SJCRH30 (cell line): ENCODE results near the gene BICDL2. TPM values are rescaled to one million over a fixed set of nuclear protein-coding genes. Genes with fewer than 3 reads are reported as not detected.
A peak's percentile ranks its signal among the peaks of the same experiment; 100 is the strongest.

Experiments
- DNase-seq, 2 experiments: peaks; one replicate each; pipeline ENCODE4 v3.0.0-alpha.2; 2015 to 2020
- H3K27ac ChIP-seq: fragments of 250-450 bp; sonication (Bioruptor Pico); 2 replicates; pipeline ENCODE4 v1.5.1; 2020; ENCODE audit warnings: mild to moderate bottlenecking, moderate library complexity
- H3K27me3 ChIP-seq: fragments of 250-450 bp; sonication (Bioruptor Pico); 2 replicates; pipeline ENCODE4 v1.5.1; 2020; ENCODE audit warnings: mild to moderate bottlenecking, moderate library complexity
- H3K36me3 ChIP-seq: fragments of 250-450 bp; sonication (Bioruptor Pico); 2 replicates; pipeline ENCODE4 v1.5.1; 2020; ENCODE audit warnings: mild to moderate bottlenecking, moderate library complexity
- H3K4me1 ChIP-seq: fragments of 250-450 bp; sonication (Bioruptor Pico); 2 replicates; pipeline ENCODE4 v1.5.1; 2020; ENCODE audit warnings: mild to moderate bottlenecking, moderate library complexity
- H3K4me3 ChIP-seq: fragments of 250-450 bp; sonication (Bioruptor Pico); 2 replicates; pipeline ENCODE4 v1.5.1; 2020; ENCODE audit warnings: mild to moderate bottlenecking, moderate library complexity
- H3K9me3 ChIP-seq: fragments of 250-450 bp; sonication (Bioruptor Pico); replicated peaks from 2 replicates; pipeline ENCODE4 v1.5.1; 2020; ENCODE audit warnings: mild to moderate bottlenecking, moderate library complexity
- total RNA-seq: library from RNA; depleted of rRNA; stranded (reverse); fragments of >200 nt; shearing (Covaris generic); gene quantifications from 2 replicates; pipeline ENCODE4 v1.2.3, GENCODE V29; 2014

BICDL2 gene
- total RNA-seq, 1 experiment from 2014 or later, result not detected

DNA sequence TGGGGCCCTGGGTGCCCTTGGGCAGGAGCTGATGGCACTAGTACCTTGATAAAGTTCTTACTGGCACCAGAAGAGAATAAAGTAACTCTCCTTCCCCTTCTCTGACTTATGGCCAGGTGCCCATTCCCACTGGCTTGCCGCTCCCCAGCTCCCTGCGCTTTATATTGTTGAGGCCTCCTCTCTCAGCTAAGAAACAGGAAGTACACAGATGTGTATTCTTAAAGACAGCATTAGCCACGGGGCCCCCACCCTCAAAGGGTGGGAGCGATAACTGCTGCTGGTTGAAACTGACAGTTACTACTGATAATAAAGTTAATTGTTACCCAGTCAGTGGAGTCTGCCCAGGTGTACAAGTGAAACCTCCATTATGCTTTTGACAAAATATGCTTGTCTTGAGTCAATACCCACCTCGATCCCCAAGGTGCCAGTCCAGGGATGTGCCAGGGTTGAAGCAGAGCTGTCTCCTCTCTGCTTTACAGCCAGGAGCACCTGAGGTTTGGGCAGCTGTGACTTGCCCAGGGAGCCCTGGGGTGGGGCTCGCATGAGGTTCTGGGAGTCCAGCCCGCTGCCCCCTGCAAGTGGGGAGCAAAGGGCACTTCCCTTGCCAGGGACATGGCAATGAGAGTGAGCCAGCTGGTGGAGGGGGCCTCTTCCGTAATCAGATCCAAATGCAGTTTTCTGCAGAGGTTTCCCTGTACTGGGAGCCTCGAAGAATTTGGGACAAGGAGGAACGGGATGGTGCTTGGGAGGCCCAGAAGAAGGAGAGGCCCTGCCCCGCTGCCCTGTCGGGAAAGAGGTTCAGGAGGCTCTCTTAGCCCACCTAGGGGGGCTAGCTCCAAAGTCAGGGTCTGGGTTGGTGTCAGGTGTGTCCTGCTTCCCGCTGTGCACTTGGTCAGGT is 29.4 kb downstream of the BICDL2 start:
- no peaks in the 10 kb centered on the region for H3K9me3 ChIP-seq
- no peak for DNase-seq
- peaks cover 29% of the 10 kb centered on the region for H3K4me1 ChIP-seq
- H3K36me3 ChIP-seq, result no peaks in the 10 kb centered on the region
- H3K27me3 ChIP-seq, result peaks cover 38% of the 10 kb centered on the region
- H3K27ac ChIP-seq, result no peak overlapping the region
- no peak overlapping the region for H3K4me3 ChIP-seq

GRCh38 chr16:3004781-3005284 is 31.9 kb downstream of the BICDL2 start:
- Histone ChIP-seq H3K27me3 (peaks cover 37% of the 10 kb centered on the region), H3K9me3 (no peaks in the 10 kb centered on the region), H3K36me3 (no peaks in the 10 kb centered on the region), H3K4me1 (peaks cover 21% of the 10 kb centered on the region), H3K4me3 (no peak overlapping the region), H3K27ac (no peak overlapping the region)
- DNase-seq, result no peak

GRCh38 chr16:3004319-3004718 is 32.4 kb downstream of the BICDL2 start:
- Histone ChIP-seq H3K27ac (no peak overlapping the region), H3K4me1 (peaks cover 16% of the 10 kb centered on the region), H3K27me3 (peaks cover 37% of the 10 kb centered on the region), H3K36me3 (no peaks in the 10 kb centered on the region), H3K9me3 (no peaks in the 10 kb centered on the region), H3K4me3 (no peak overlapping the region)
- no peak for DNase-seq

- H3K4me1 ChIP-seq, result peaks cover 14% of the 10 kb centered on the region
- no peak overlapping the region for H3K27ac ChIP-seq
- H3K27me3 ChIP-seq, result peaks cover 37% of the 10 kb centered on the region
- DNase-seq, result peak; percentile 98
- no peaks in the 10 kb centered on the region for H3K9me3 ChIP-seq
- no peak overlapping the region for H3K4me3 ChIP-seq
- H3K36me3 ChIP-seq, result no peaks in the 10 kb centered on the region
These were observed 33.0 kb downstream of the BICDL2 start for GRCh38 chr16:3003582-3004270.

DNA sequence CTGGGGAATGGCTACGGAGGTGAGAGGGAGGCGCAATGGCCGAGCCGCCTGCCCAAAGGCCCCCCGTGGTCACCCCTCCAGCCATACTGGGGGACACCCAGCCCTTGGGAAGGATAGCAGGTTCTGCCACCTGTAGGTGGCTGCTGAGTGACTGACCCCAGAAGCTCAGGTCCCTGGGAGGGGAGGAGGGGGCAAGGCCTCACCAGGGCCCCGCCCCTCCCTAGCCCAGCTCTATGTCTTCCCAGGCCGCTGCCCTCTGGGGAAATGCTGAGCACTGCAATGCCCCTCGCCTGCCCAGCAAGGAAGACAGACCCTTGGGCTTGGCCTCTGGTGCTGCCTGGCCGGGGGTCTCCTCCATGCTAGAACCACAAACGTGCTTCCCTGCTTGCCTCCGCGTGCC is 35.4 kb downstream of the BICDL2 start:
- H3K36me3 ChIP-seq, result no peaks in the 10 kb centered on the region
- no peak overlapping the region for H3K27ac ChIP-seq
- H3K4me3 ChIP-seq, result no peak overlapping the region
- H3K9me3 ChIP-seq, result no peaks in the 10 kb centered on the region
- peaks cover 31% of the 10 kb centered on the region for H3K27me3 ChIP-seq
- DNase-seq, result no peak
- H3K4me1 ChIP-seq, result 0 out of 2 replicates have a peak, but pooled peaks cover 3% of the 10 kb centered on the region

DNA sequence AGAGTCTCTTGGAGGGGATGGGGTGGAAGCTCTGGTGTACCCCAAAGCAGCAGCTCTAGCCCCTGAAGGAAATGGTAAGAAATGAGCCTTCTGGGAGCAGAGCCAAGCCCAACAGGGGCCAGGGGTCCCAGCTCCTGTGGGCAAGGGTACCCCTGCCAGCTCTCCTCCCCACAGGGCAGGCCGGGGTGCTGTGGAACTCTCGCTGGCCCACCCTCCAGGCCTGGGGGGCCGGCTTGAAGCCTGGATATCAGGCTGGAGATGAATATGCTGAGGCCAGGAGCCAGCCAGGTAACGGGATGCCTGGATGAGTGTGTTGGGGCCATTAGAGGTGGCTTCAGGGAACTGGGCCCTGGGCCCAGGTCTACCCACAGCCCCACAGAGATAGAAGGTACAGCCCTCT is 36.2 kb downstream of the BICDL2 start:
- peaks cover 25% of the 10 kb centered on the region for H3K27me3 ChIP-seq
- no peak overlapping the region for H3K27ac ChIP-seq
- H3K4me1 ChIP-seq, result 0 out of 2 replicates have a peak, but pooled peaks cover 3% of the 10 kb centered on the region
- no peak for DNase-seq
- no peak overlapping the region for H3K4me3 ChIP-seq
- H3K36me3 ChIP-seq, result no peaks in the 10 kb centered on the region
- H3K9me3 ChIP-seq, result no peaks in the 10 kb centered on the region

GRCh38 chr16:2999929-3000328 is 36.8 kb downstream of the BICDL2 start:
- Histone ChIP-seq H3K27ac (no peak overlapping the region), H3K36me3 (no peaks in the 10 kb centered on the region), H3K4me3 (no peak overlapping the region), H3K9me3 (no peaks in the 10 kb centered on the region), H3K4me1 (0 out of 2 replicates have a peak, but pooled peaks cover 2% of the 10 kb centered on the region), H3K27me3 (peaks cover 21% of the 10 kb centered on the region)
- DNase-seq, result no peak

GRCh38 chr16:2996298-2996697 is 40.4 kb downstream of the BICDL2 start:
- H3K36me3 ChIP-seq, result no peaks in the 10 kb centered on the region
- H3K27me3 ChIP-seq, result peaks cover 25% of the 10 kb centered on the region
- DNase-seq, result no peak
- no peaks in the 10 kb centered on the region for H3K9me3 ChIP-seq
- no peak overlapping the region for H3K4me3 ChIP-seq
- no peak overlapping the region for H3K27ac ChIP-seq
- H3K4me1 ChIP-seq, result no peaks in the 10 kb centered on the region

- Histone ChIP-seq H3K9me3 (no peaks in the 10 kb centered on the region), H3K4me3 (no peak overlapping the region), H3K36me3 (no peaks in the 10 kb centered on the region), H3K27ac (no peak overlapping the region), H3K4me1 (peaks cover 16% of the 10 kb centered on the region), H3K27me3 (peaks cover 14% of the 10 kb centered on the region)
- DNase-seq, result no peak
These were observed 44.2 kb downstream of the BICDL2 start for GRCh38 chr16:2992383-2993081.

DNA sequence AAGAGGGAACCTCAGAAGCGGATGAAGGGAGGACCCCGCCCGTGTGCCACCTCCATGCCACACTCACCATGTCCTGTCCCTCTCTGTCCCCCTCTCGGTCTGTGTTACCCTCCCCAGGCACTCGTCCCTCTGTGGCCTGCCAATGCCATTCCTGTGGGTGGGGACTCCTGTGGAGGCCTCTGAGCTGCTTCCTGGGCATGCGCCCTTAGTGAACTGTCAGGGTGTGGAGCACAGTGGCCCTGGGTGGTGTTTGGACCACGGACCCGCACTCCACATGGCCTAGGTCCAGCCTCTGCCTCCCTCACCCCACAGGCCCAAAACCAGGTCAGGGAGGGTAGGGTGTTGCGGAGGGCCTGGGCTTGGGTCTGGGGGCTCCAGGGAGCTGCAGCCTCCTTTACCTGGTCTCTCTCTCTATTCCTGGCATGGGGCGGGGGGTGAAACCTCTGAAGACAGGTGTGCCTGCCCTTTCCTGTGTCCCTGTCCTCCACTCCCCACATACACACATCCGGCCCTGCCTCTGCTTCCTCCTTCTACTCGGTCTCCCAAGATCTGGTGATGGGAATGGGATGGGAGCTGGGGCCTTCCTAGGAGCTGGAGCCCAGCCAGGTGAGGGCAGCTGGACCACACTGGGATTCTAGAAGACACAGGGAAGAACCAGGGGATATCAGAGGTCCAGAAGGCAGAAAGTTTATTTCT is 45.0 kb downstream of the BICDL2 start:
- DNase-seq, result no peak
- no peaks in the 10 kb centered on the region for H3K36me3 ChIP-seq
- H3K27ac ChIP-seq, result no peak overlapping the region
- H3K27me3 ChIP-seq, result peaks cover 11% of the 10 kb centered on the region
- H3K4me1 ChIP-seq, result peaks cover 24% of the 10 kb centered on the region
- no peak overlapping the region for H3K4me3 ChIP-seq
- H3K9me3 ChIP-seq, result no peaks in the 10 kb centered on the region

- Histone ChIP-seq H3K4me1 (peaks cover 32% of the 10 kb centered on the region), H3K36me3 (no peaks in the 10 kb centered on the region), H3K27me3 (peaks cover 6% of the 10 kb centered on the region; the same call in 1 of the 2 replicates), H3K9me3 (no peaks in the 10 kb centered on the region), H3K4me3 (no peak overlapping the region), H3K27ac (no peak overlapping the region)
- DNase-seq, result no peak
These were observed 45.9 kb downstream of the BICDL2 start for GRCh38 chr16:2990891-2991290.

DNA sequence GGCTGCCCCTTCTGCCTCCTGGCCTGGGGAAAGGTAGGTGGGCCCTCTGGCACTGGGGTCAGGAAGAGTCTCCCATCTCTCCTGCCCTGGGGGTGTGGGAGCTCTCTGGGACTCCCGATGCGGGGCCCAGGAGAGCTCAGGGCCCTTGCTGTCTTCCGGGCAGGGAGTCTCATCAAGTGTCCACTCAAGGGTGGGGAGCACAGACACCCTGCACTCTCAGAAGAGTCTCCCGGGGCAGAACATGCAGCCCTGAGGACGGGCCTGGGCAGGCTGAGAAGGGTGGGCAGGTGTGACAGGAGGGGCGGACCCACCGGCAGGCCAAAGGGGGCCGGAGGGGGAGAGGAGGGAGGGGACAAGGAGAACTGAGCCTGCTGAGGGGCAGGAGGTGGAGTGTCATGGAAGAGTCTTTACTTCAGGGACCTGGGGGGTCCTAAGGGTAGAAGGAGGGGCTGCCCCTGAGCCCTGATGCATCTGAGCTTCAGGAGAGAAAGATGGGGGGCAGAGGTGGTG is 48.1 kb downstream of the BICDL2 start:
- Histone ChIP-seq H3K9me3 (no peaks in the 10 kb centered on the region), H3K4me3 (peak overlapping the region; percentile 23), H3K4me1 (peaks cover 52% of the 10 kb centered on the region), H3K27ac (peak overlapping the region; percentile 66), H3K27me3 (no peaks in the 10 kb centered on the region), H3K36me3 (no peaks in the 10 kb centered on the region)
- DNase-seq, result peak; percentile 53 to 56

DNA sequence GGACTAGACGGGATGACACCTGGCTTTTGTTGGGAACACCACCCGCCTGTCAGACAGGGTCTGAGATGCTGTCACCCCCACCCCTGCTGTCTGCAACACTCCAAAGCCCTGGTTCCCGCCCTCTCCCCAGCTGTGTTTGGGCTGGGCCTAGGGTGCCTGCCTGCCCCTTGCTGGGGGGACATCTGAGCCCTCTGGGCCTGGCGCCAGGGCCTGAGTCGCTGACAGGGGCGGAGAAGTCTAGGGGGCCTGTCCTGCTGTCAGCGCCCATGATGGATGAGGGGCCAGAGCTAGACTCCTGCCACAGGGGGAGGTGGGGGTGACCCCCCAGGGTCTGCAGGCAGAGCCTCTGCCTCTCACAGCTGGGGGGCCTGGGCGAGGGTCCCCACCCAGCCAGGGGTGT is 48.9 kb downstream of the BICDL2 start:
- Histone ChIP-seq H3K27ac (peak overlapping the region; percentile 66), H3K4me1 (peaks cover 55% of the 10 kb centered on the region), H3K27me3 (no peaks in the 10 kb centered on the region), H3K36me3 (no peaks in the 10 kb centered on the region), H3K4me3 (peak overlapping the region; percentile 23), H3K9me3 (no peaks in the 10 kb centered on the region)
- DNase-seq, result peak; percentile 90 to 93

DNA sequence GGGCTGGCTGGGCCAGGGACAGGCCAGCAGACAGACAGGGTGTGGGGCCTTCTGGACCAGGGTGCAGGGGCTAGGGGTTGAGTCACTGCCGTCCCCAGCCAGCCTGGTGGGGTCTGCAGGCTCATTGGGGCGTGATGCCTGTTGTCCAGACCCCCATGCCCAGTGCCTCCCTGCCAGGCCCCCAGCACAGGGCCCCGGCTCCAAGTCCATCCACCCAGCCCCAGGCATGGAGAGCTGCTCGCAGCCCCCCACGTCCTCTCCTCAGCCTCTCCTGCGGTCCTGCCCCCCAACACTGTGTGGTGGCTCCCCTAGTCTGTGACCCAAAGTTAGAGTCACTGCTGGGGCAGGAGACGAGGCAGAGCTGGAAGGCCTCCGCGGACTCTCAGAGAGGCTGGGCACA is 49.5 kb downstream of the BICDL2 start:
- Histone ChIP-seq H3K4me3 (no peak overlapping the region), H3K27ac (peak overlapping the region; percentile 66), H3K36me3 (no peaks in the 10 kb centered on the region), H3K9me3 (no peaks in the 10 kb centered on the region), H3K4me1 (peaks cover 55% of the 10 kb centered on the region), H3K27me3 (no peaks in the 10 kb centered on the region)
- no peak for DNase-seq
